Coronary artery (tissue), 2 donors: ENCODE results near the gene ADAD2.
"Not testable (repeated sequence)": the region's sequence is repeated elsewhere in the genome, so short reads cannot be mapped to it uniquely, and the experiment has no call there.

Experiments used
- DNase-seq: peaks from one replicate; pipeline ENCODE4 v3.0.0-alpha.2; 2017; ENCODE audit warnings: low spot score
- H3K27ac ChIP-seq, 2 donors: fragments of 200-600 bp; sonication (generic); one replicate each; pipeline ENCODE4 v1.5.1; 2016 to 2019
- H3K4me3 ChIP-seq: fragments of 200-600 bp; sonication (generic); 2 replicates; pipeline ENCODE4 v1.5.1; 2016; ENCODE audit warnings: mild to moderate bottlenecking, moderate library complexity
- CTCF ChIP-seq: fragments of 200-600 bp; sonication (generic); IDR thresholded peaks from one replicate; pipeline ENCODE4 v1.5.1; 2019; ENCODE audit warnings: antibody characterized with exemption

Gene ADAD2

GRCh38 chr16:84196101-84196500 lies 5.1 kb downstream of the ADAD2 start:
- Histone ChIP-seq H3K4me3 (no peak overlapping the region), H3K27ac (no peak overlapping the region)
- TF ChIP-seq CTCF = no peak
- DNase-seq = no peak

GRCh38 chr16:84196727-84197394 lies 5.9 kb downstream of the ADAD2 start:
- H3K4me3 ChIP-seq = no peak overlapping the region
- H3K27ac ChIP-seq = no peak overlapping the region

GRCh38 chr16:84197466-84198128 lies 6.6 kb downstream of the ADAD2 start:
- DNase-seq = no peak
- TF ChIP-seq CTCF = no peak
- no peak overlapping the region for H3K27ac ChIP-seq
- no peak overlapping the region for H3K4me3 ChIP-seq

More at GRCh38 chr16:84196727-84197394, 5.9 kb downstream of the ADAD2 start:
- no peak for DNase-seq
- no peak for TF ChIP-seq CTCF

GRCh38 chr16:84198401-84198800 lies 7.4 kb downstream of the ADAD2 start:
- DNase-seq = no peak
- TF ChIP-seq CTCF = no peak
- H3K4me3 ChIP-seq = no peak overlapping the region
- no peak overlapping the region for H3K27ac ChIP-seq

GRCh38 chr16:84199097-84199496 lies 8.1 kb downstream of the ADAD2 start:
- Histone ChIP-seq H3K4me3 (no peak overlapping the region), H3K27ac (no peak overlapping the region)
- TF ChIP-seq CTCF = no peak
- DNase-seq = no peak

GRCh38 chr16:84199861-84200260 lies 8.9 kb downstream of the ADAD2 start:
- no peak for DNase-seq
- TF ChIP-seq CTCF = no peak
- no peak overlapping the region for H3K4me3 ChIP-seq
- H3K27ac ChIP-seq = peak overlapping the region in 1 of 2 donors; percentile 77

- not testable (repeated sequence) for H3K4me3 ChIP-seq, H3K27ac ChIP-seq, DNase-seq
These were observed 13.6 kb downstream of the ADAD2 start for GRCh38 chr16:84204551-84204950.

- not testable (repeated sequence) for H3K27ac ChIP-seq, DNase-seq, H3K4me3 ChIP-seq
These were observed 14.2 kb downstream of the ADAD2 start for GRCh38 chr16:84205123-84205522.
